Fibroblast of skin of back (primary cell): ENCODE data around the gene THOC5.
"Not testable (repeated sequence)": the region's sequence is repeated elsewhere in the genome, so short reads cannot be mapped to it uniquely, and the experiment has no call there.

ENCODE experiments used
- DNase-seq: peaks from one replicate; pipeline ENCODE4 v3.0.0-alpha.2; 2013

The THOC5 gene

GRCh38 chr22:29559853-29560252 lies 6.3 kb upstream of the THOC5 start:
- no peak for DNase-seq

GRCh38 chr22:29559030-29559429 lies 5.5 kb upstream of the THOC5 start:
- no peak for DNase-seq

- no peak for DNase-seq
Observed at GRCh38 chr22:29555065-29555644, 1.6 kb upstream of the THOC5 start.

GRCh38 chr22:29552357-29552756 lies 1.2 kb downstream of the THOC5 start:
- not testable (repeated sequence) for DNase-seq

GRCh38 chr22:29550005-29550404 lies 3.6 kb downstream of the THOC5 start:
- no peak for DNase-seq

- DNase-seq, result not testable (repeated sequence)
Observed at GRCh38 chr22:29545045-29545444, 8.5 kb downstream of the THOC5 start.

- no peak for DNase-seq
Observed at GRCh38 chr22:29541845-29542244, 11.7 kb downstream of the THOC5 start.

- DNase-seq, result no peak
Observed at GRCh38 chr22:29539105-29539504, 14.5 kb downstream of the THOC5 start.

- no peak for DNase-seq
Observed at GRCh38 chr22:29536411-29536810, 17.1 kb downstream of the THOC5 start.

- DNase-seq, result no peak
Observed at GRCh38 chr22:29531419-29531818, 22.1 kb downstream of the THOC5 start.

GRCh38 chr22:29530716-29531115 lies 22.8 kb downstream of the THOC5 start:
- no peak for DNase-seq

- no peak for DNase-seq
Observed at GRCh38 chr22:29528144-29528543, 25.4 kb downstream of the THOC5 start.

GRCh38 chr22:29524442-29525191 lies 28.9 kb downstream of the THOC5 start:
- peak; percentile 21 for DNase-seq

- no peak for DNase-seq
Observed at GRCh38 chr22:29523761-29524160, 29.8 kb downstream of the THOC5 start.

GRCh38 chr22:29521526-29521925 lies 32.0 kb downstream of the THOC5 start:
- no peak for DNase-seq

GRCh38 chr22:29520851-29521250 lies 32.7 kb downstream of the THOC5 start:
- DNase-seq, result peak; percentile 26

- no peak for DNase-seq
Observed at GRCh38 chr22:29519996-29520395, 33.6 kb downstream of the THOC5 start.

GRCh38 chr22:29518427-29518826 lies 35.1 kb downstream of the THOC5 start:
- no peak for DNase-seq

- DNase-seq, result no peak
Observed at GRCh38 chr22:29517215-29517908, 36.2 kb downstream of the THOC5 start.

GRCh38 chr22:29512031-29512430 lies 41.5 kb downstream of the THOC5 start:
- DNase-seq, result no peak

GRCh38 chr22:29511126-29511862 lies 42.3 kb downstream of the THOC5 start:
- DNase-seq, result no peak

GRCh38 chr22:29510542-29510941 lies 43.0 kb downstream of the THOC5 start:
- DNase-seq, result no peak

GRCh38 chr22:29509815-29510214 lies 43.7 kb downstream of the THOC5 start:
- DNase-seq, result no peak
